GM03348 (cell line): Measurements from ENCODE around the gene HLA-G.

ENCODE experiments used
- DNase-seq: peaks from one replicate; pipeline ENCODE4 v3.0.0; 2012; ENCODE audit warnings: low spot score

Gene HLA-G

GRCh38 chr6:29818892-29819291 is 8.7 kb upstream of the HLA-G start:
- DNase-seq, result no peak

GRCh38 chr6:29824144-29824543 is 3.5 kb upstream of the HLA-G start:
- DNase-seq, result no peak

- DNase-seq, result no peak
These were observed 1.8 kb upstream of the HLA-G start for GRCh38 chr6:29825848-29826247.

- no peak for DNase-seq
These were observed 1.4 kb upstream of the HLA-G start for GRCh38 chr6:29826271-29826670.

DNA sequence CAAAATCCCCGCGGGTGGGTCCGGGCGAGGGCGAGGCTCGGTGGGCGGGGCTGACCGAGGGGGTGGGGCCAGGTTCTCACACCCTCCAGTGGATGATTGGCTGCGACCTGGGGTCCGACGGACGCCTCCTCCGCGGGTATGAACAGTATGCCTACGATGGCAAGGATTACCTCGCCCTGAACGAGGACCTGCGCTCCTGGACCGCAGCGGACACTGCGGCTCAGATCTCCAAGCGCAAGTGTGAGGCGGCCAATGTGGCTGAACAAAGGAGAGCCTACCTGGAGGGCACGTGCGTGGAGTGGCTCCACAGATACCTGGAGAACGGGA is 809 bp downstream of the HLA-G start:
- DNase-seq, result no peak

DNA sequence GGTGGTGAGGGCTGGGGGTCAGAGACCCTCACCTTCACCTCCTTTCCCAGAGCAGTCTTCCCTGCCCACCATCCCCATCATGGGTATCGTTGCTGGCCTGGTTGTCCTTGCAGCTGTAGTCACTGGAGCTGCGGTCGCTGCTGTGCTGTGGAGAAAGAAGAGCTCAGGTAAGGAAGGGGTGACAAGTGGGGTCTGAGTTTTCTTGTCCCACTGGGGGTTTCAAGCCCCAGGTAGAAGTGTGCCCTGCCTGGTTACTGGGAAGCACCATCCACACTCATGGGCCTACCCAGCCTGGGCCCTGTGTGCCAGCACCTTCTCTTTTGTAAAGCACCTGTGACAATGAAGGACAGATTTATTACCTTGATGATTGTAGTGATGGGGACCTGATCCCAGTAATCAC is 2.1 kb downstream of the HLA-G start:
- DNase-seq, result no peak

DNA sequence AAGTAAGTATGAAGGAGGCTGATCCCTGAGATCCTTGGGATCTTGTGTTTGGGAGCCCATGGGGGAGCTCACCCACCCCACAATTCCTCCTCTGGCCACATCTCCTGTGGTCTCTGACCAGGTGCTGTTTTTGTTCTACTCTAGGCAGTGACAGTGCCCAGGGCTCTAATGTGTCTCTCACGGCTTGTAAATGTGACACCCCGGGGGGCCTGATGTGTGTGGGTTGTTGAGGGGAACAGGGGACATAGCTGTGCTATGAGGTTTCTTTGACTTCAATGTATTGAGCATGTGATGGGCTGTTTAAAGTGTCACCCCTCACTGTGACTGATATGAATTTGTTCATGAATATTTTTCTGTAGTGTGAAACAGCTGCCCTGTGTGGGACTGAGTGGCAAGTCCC is 2.8 kb downstream of the HLA-G start:
- no peak for DNase-seq

- DNase-seq, result no peak
These were observed 4.2 kb downstream of the HLA-G start for GRCh38 chr6:29831776-29832175.

DNA sequence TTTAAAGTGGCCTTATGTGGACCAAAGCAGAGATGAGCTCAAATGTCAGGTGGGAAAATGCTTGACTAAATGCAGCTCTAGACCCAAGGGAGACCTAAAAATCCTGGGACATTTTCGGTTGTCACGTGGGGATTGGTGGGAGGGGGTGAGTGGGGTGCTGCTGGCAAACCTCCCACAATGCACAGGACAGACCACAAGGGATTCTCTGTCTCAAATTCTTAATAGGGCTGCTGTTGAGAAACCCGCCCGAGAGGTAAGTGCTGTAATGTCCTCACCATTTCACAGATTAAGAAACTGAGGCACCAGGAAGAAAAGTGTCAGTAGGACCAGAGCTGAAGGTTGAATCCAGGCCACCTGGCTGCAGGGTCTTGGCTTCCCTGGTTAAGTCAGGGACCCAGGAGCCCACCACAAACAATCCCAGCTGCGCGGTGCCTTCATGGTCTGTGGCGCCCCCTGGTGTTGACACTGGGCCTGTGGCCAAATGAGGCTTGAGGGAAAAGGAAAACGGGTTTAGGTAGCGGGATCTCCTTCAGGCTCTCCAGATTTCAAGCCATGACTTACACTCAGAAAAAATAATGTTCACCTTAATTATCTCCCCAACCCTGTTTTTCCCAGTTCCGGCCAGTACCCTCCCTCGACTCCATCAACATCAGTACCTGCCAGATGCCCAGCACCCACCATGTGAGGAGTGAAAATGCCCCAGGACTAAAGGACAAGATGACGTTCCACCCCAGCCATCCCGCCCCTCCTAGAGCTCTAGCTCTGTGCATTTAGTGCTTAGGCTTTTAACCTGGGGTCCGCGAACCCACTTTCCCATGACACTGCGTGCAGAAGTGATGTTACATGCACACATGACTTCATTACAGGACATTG is 7.2 kb downstream of the HLA-G start:
- DNase-seq, result peak; percentile 55

GRCh38 chr6:29839917-29840316 is 12.3 kb downstream of the HLA-G start:
- DNase-seq, result no peak

- no peak for DNase-seq
These were observed 13.4 kb downstream of the HLA-G start for GRCh38 chr6:29841030-29841429.

DNA sequence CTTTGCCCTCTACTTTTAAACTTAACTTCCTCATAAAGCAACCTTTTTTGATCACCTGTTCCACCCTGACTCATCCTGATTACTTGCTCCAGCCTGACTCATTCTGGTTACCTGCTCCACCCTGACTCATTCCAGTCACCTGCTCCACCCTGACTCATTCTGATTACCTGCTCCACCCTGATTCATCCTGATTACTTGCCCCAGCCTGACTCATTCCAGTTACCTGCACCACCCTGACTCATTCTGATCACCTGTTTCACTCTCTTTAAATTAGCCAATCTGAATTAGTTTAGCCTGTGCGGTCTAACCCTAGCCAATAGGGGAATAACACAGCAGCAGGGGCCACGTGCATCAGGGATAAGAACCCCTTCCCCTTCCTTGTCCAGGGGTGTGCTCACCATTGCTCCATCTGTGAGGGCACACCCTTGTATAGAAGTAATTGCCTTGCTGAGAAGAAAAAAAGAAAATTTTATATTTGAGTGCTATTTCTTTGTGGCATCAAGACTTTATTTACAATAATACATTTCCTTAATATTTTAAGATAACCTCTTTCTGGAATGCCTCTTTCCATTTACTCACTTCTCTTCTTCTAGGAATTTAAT is 17.9 kb downstream of the HLA-G start:
- DNase-seq, result no peak

GRCh38 chr6:29847871-29848630 is 20.4 kb downstream of the HLA-G start:
- DNase-seq, result peak; percentile 87

- peak; percentile 24 for DNase-seq
These were observed 22.5 kb downstream of the HLA-G start for GRCh38 chr6:29850011-29850553.

GRCh38 chr6:29851190-29851589 is 23.6 kb downstream of the HLA-G start:
- no peak for DNase-seq

- DNase-seq, result no peak
These were observed 25.6 kb downstream of the HLA-G start for GRCh38 chr6:29853245-29853644.

GRCh38 chr6:29858006-29858405 is 30.4 kb downstream of the HLA-G start:
- no peak for DNase-seq

GRCh38 chr6:29861521-29862255 is 34.1 kb downstream of the HLA-G start:
- DNase-seq, result no peak

GRCh38 chr6:29864037-29864810 is 36.6 kb downstream of the HLA-G start:
- DNase-seq, result no peak

GRCh38 chr6:29865631-29866030 is 38.0 kb downstream of the HLA-G start:
- DNase-seq, result no peak

DNA sequence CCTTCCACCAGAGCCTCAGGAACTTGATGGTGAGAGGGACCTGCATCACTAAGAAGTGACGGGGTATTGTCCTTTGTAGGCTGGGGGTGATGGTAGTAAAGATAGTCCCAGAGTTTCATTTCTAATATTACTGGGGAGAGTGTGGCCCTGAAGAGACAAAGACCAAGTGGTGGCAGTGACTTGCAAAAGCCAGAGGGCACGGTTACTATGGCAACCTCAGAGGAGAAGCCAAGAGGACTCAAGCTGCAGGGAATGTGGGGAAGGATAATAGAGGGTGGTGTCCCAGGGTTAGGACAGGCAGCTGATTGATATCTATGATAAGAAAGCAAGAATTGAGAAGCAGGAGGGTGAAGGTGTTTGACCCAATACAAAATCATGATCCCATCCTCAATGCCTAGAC is 42.5 kb downstream of the HLA-G start:
- DNase-seq, result no peak
